Natural killer cell (primary cell): ENCODE data around the gene CLEC4F. TPM values are rescaled to one million over a fixed set of nuclear protein-coding genes. Genes with fewer than 3 reads are reported as not detected.
"Not testable (repeated sequence)": the region's sequence is repeated elsewhere in the genome, so short reads cannot be mapped to it uniquely, and the experiment has no call there.

ENCODE experiments used
- ATAC-seq, 3 donors: fragments of 150-1000 bp in 2 of 3; fragments of 200-7000 bp in 1 of 3; cut with Tn5 transposase; 1 replicate in 1 of 3; 2 replicates in 2 of 3; pipeline ENCODE4 v1.10.0; 2021; ENCODE audit warnings: mild to moderate bottlenecking in 2 of 3, moderate library complexity in 2 of 3
- DNase-seq, 2 donors: peaks; one replicate each; pipeline versions ENCODE4 v3.0.0 to v3.0.0-alpha.2; 2013 to 2021; ENCODE audit warnings: mixed read lengths in 1 of 2
- H3K27ac ChIP-seq: one replicate; pipeline ENCODE4 v1.5.1; 2013; ENCODE audit warnings: mild to moderate bottlenecking, low read length
- H3K27me3 ChIP-seq: one replicate; pipeline ENCODE4 v1.6.1; 2013; ENCODE audit warnings: low read length; ENCODE audit not compliant: control insufficient read depth, insufficient read depth
- H3K36me3 ChIP-seq: one replicate; pipeline ENCODE4 v1.6.1; 2013; ENCODE audit warnings: low read length; ENCODE audit not compliant: control insufficient read depth, insufficient read depth
- H3K4me1 ChIP-seq: one replicate; pipeline ENCODE4 v1.6.1; 2013; ENCODE audit warnings: low read length; ENCODE audit not compliant: control insufficient read depth, insufficient read depth
- H3K4me3 ChIP-seq: one replicate; pipeline ENCODE4 v1.5.1; 2013; ENCODE audit warnings: low read length
- H3K9me3 ChIP-seq: one replicate; pipeline ENCODE4 v1.6.1; 2013; ENCODE audit warnings: low read length; ENCODE audit not compliant: control insufficient read depth, insufficient read depth
- H3K27ac Mint-ChIP-seq, 2 donors: one replicate each; pipeline ENCODE4 v1.8.0; 2022; ENCODE audit warnings: mild to moderate bottlenecking in 2 of 2, mixed read lengths in 2 of 2, moderate library complexity in 1 of 2
- H3K27me3 Mint-ChIP-seq, 2 donors: one replicate each; pipeline ENCODE4 v1.8.0; 2022; ENCODE audit warnings: low read depth in 2 of 2, mixed read lengths in 2 of 2
- H3K36me3 Mint-ChIP-seq: one replicate; pipeline ENCODE4 v1.8.0; 2022; ENCODE audit warnings: mixed read lengths
- H3K4me1 Mint-ChIP-seq, 2 donors: one replicate each; pipeline ENCODE4 v1.8.0; 2022; ENCODE audit warnings: mixed read lengths in 2 of 2
- H3K4me3 Mint-ChIP-seq: one replicate; pipeline ENCODE4 v1.8.0; 2022; ENCODE audit warnings: mild to moderate bottlenecking, moderate library complexity, mixed read lengths
- H3K9me3 Mint-ChIP-seq, 2 donors: one replicate each; pipeline ENCODE4 v1.8.0; 2022; ENCODE audit warnings: mixed read lengths in 2 of 2
- CTCF ChIP-seq: fragments of 200-600 bp; IDR thresholded peaks from one replicate; pipeline ENCODE4 v1.8.0; 2022; ENCODE audit warnings: antibody characterized with exemption
- WGBS: methylation state at CpG from one replicate; pipeline ENCODE4 v1.1.7; 2013; ENCODE audit warnings: missing lambda C conversion rate; ENCODE audit not compliant: insufficient coverage; 5-methylcytosine and 5-hydroxymethylcytosine counted together
- intact Hi-C: fragments of 100-400 bp; cut with micrococcal nuclease; formaldehyde crosslinking; loops from one replicate; pipeline ENCODE4 v1.14.2; 2022
- total RNA-seq, 4 donors: library from RNA; stranded (reverse); fragments of 120-200 nt in 1 of 4; gene quantifications; one replicate each; pipeline versions ENCODE4 v1.2.3 to v1.2.4, GENCODE V29; 2013 to 2022

Gene CLEC4F
- total RNA-seq, 3 donors from 2014 or later (not counting 1 experiment from before 2014, with no cell fraction given) = 0.33 to 1.4 (median 0.39) TPM

- peaks cover 6 to 7% of the 10 kb centered on the region in 2 donors for H3K9me3 Mint-ChIP-seq
- H3K36me3 Mint-ChIP-seq = peaks cover 10% of the 10 kb centered on the region
- peaks cover 1% of the 10 kb centered on the region for H3K4me1 ChIP-seq
- H3K27me3 ChIP-seq = no peaks in the 10 kb centered on the region
- ATAC-seq = no peak
- H3K4me1 Mint-ChIP-seq = peaks cover 17 to 25% of the 10 kb centered on the region in 2 donors
- H3K27ac ChIP-seq = no peak overlapping the region
- no peak overlapping the region for H3K4me3 ChIP-seq
- H3K9me3 ChIP-seq = no peaks in the 10 kb centered on the region
- no peak for TF ChIP-seq CTCF
- no peaks in the 10 kb centered on the region for H3K36me3 ChIP-seq
- H3K27me3 Mint-ChIP-seq = peaks cover 0 to 6% of the 10 kb centered on the region in 2 donors
- whole genome bisulfite sequencing = 89% methylated on average over 10 of the region's 10 CpGs
- no peak overlapping the region for H3K4me3 Mint-ChIP-seq
- H3K27ac Mint-ChIP-seq = no peak overlapping the region
- intact Hi-C loops = no loop called here
- DNase-seq = no peak
Measured at GRCh38 chr2:70801607-70802263, 18.7 kb downstream of the CLEC4F start.

- 92% methylated on average over 2 of the region's 2 CpGs for WGBS
- no peaks in the 10 kb centered on the region for H3K27me3 ChIP-seq
- H3K4me1 ChIP-seq = peaks cover 6% of the 10 kb centered on the region
- Mint-ChIP-seq H3K4me3 (no peak overlapping the region), H3K36me3 (peaks cover 10% of the 10 kb centered on the region), H3K27me3 (peaks cover 6 to 8% of the 10 kb centered on the region in 2 donors), H3K4me1 (peaks cover 18 to 22% of the 10 kb centered on the region in 2 donors), H3K9me3 (peaks cover 6 to 7% of the 10 kb centered on the region in 2 donors), H3K27ac (no peak overlapping the region)
- no peaks in the 10 kb centered on the region for H3K9me3 ChIP-seq
- DNase-seq (no peak), ATAC-seq (no peak)
- TF ChIP-seq CTCF = no peak
- intact Hi-C loops = no loop called here
- H3K4me3 ChIP-seq = no peak overlapping the region
- H3K36me3 ChIP-seq = no peaks in the 10 kb centered on the region
- H3K27ac ChIP-seq = no peak overlapping the region
Measured at GRCh38 chr2:70799706-70800105, 20.7 kb downstream of the CLEC4F start.

- H3K9me3 ChIP-seq, H3K4me3 Mint-ChIP-seq, H3K27ac ChIP-seq, H3K9me3 Mint-ChIP-seq, ATAC-seq, DNase-seq, H3K4me1 ChIP-seq, H3K27ac Mint-ChIP-seq, intact Hi-C loops, H3K27me3 ChIP-seq, H3K36me3 ChIP-seq, H3K4me3 ChIP-seq: not testable (repeated sequence)
- Mint-ChIP-seq H3K27me3 (peaks cover 13 to 20% of the 10 kb centered on the region in 2 donors), H3K36me3 (peaks cover 10% of the 10 kb centered on the region), H3K4me1 (peaks cover 18 to 22% of the 10 kb centered on the region in 2 donors)
- WGBS = no CpG with 5 or more reads among the region's 3 CpGs
Measured at GRCh38 chr2:70797996-70798395, 22.4 kb downstream of the CLEC4F start.

GRCh38 chr2:70797506-70797905 is 22.9 kb downstream of the CLEC4F start:
- no peak overlapping the region for H3K4me3 ChIP-seq
- no peak overlapping the region for H3K4me3 Mint-ChIP-seq
- H3K4me1 Mint-ChIP-seq = peaks cover 18 to 22% of the 10 kb centered on the region in 2 donors
- H3K36me3 Mint-ChIP-seq = peaks cover 10% of the 10 kb centered on the region
- peaks cover 4% of the 10 kb centered on the region for H3K27me3 ChIP-seq
- no peak overlapping the region for H3K27ac Mint-ChIP-seq
- DNase-seq (no peak), ATAC-seq (no peak)
- no peak for TF ChIP-seq CTCF
- H3K27ac ChIP-seq = no peak overlapping the region
- WGBS = 70% methylated on average over 2 of the region's 2 CpGs
- peaks cover 6 to 7% of the 10 kb centered on the region in 2 donors for H3K9me3 Mint-ChIP-seq
- no peaks in the 10 kb centered on the region for H3K36me3 ChIP-seq
- peaks cover 10% of the 10 kb centered on the region for H3K4me1 ChIP-seq
- H3K9me3 ChIP-seq = no peaks in the 10 kb centered on the region
- intact Hi-C loops = no loop called here
- peaks cover 13 to 24% of the 10 kb centered on the region in 2 donors for H3K27me3 Mint-ChIP-seq
